Measurements from ENCODE around the gene SYNJ2. TPM values are rescaled to one million over a fixed set of nuclear protein-coding genes. Genes with fewer than 3 reads are reported as not detected.
A peak's percentile ranks its signal among the peaks of the same experiment; 100 is the strongest.

Gene SYNJ2
- total RNA-seq, 2 experiments from 2014 or later, result 42.4 to 42.7 TPM

GRCh38 chr6:158021376-158021775 is 39.7 kb downstream of the SYNJ2 start:
- intact Hi-C loops (cut with micrococcal nuclease), result no loop called here

DNA sequence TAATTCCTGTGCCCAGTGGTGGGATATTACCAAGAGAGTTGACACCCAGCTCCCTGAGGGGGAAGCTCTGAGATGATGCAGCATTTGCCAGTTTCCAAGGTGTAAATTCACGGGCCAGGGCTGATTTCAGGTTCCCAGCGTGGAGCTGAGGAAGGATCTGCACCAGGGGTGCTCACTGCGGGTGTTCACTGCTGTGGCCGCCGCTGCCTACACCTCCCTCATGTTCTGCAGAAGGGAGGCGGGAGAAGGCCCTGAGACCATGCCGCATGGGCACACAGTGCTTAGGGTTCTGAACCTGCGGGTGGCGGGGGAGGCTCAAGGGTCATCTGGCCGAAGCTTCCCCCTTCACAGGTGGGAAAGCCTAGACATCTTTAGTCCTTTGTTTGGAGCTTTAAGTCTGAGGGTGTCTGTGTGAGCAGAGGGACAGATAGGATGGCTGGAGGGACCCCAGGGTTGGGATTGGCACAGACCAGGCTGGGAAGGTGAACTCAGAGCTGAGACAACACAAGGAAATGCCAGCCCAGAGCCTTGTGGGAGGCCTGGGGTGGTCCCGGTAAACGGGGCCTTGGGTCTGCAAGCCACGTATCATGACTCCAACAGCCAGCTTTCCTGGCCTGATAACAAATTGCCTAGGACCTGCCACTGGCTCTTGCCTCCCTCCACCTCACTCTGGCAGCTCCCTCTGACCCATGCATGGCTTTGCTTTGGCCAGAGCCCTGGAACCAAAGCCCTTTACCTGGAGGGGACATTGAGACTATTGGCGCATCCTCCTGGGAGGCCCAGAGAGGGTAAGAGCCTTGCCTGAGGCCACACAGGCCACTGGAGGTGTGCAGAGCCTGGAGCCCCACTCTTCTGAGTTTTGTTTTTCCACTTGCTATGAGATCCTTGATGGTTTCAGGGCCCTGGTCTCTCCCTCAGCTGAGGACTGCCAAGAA is 40.4 kb downstream of the SYNJ2 start:
- Mint-ChIP-seq H3K4me3 (no peak overlapping the region), H3K27me3 (ENCODE audit: low read depth) (no peaks in the 10 kb centered on the region), H3K36me3 (ENCODE audit: low read depth) (peaks cover 12% of the 10 kb centered on the region), H3K9me3 (no peaks in the 10 kb centered on the region), H3K4me1 (ENCODE audit: low read depth) (peaks cover 27% of the 10 kb centered on the region), H3K27ac (no peak overlapping the region)
- no peak for DNase-seq
- intact Hi-C loops (cut with micrococcal nuclease), result no loop called here
- CTCF ChIA-PET, result interaction anchor here (0.6 to 1.3 kb wide), 3 partner anchors 14 to 57 kb away, joined by 3 to 6 read pairs (median 5); no protein-coding TSS in a partner anchor

More at GRCh38 chr6:158021376-158021775, 39.7 kb downstream of the SYNJ2 start:
- H3K27me3 Mint-ChIP-seq (ENCODE audit: low read depth), result no peaks in the 10 kb centered on the region
- CTCF ChIA-PET, result interaction anchor here (1.0 to 1.3 kb wide), 2 partner anchors 13 to 19 kb away, joined by 3 to 5 read pairs; no protein-coding TSS in a partner anchor
- no peak for DNase-seq
- no peak overlapping the region for H3K27ac Mint-ChIP-seq
- no peak overlapping the region for H3K4me3 Mint-ChIP-seq
- H3K36me3 Mint-ChIP-seq (ENCODE audit: low read depth), result peaks cover 12% of the 10 kb centered on the region
- peaks cover 20% of the 10 kb centered on the region for H3K4me1 Mint-ChIP-seq (ENCODE audit: low read depth)
- no peaks in the 10 kb centered on the region for H3K9me3 Mint-ChIP-seq

DNA sequence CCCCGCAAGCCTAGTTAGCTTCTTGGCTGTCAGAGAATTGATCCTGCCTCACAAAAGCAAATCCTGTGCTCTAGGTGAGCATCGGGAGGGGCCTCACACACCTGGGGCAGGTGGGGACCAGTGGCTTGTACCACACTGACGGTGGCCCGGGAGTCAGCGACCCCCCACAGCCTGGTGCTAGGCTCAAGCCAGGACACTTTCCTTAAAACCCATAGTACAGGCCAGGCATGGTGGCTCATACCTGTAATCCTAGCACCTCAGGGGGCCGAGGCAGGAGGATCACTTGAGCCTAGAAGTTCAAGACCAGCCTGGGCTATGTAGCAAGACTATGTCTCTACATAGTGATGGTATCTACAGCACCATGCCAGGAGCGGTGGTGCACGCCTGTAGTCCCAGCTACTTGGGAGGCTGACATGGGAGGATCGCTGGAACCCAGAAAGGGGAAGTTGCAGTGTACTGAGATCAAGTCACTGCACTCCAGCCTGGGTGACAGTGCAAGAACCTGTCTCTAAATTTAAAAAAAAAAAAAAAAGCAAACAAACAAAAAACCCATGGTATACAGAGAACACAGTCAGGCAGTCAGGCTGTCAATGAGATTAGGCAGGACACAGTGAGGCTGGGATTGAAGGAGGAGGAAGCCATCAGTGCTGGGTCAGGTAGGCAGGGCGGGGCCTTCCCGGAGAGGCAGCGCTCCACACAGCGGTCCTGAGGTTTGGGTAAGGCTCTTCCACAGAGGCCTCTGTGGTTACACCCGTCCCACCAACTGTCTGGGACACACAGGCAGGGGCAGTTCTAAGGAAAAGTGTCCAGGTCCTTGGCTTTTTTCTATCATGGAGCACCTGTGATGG is 41.3 kb downstream of the SYNJ2 start:
- no peak overlapping the region for H3K27ac Mint-ChIP-seq
- H3K36me3 Mint-ChIP-seq (ENCODE audit: low read depth), result peaks cover 17% of the 10 kb centered on the region
- H3K9me3 Mint-ChIP-seq, result no peaks in the 10 kb centered on the region
- CTCF ChIA-PET, result no interaction called here
- H3K27me3 Mint-ChIP-seq (ENCODE audit: low read depth), result no peaks in the 10 kb centered on the region
- intact Hi-C loops (cut with micrococcal nuclease), result no loop called here
- no peak overlapping the region for H3K4me3 Mint-ChIP-seq
- peaks cover 36% of the 10 kb centered on the region for H3K4me1 Mint-ChIP-seq (ENCODE audit: low read depth)
- DNase-seq, result no peak

- Mint-ChIP-seq H3K9me3 (no peaks in the 10 kb centered on the region), H3K4me1 (ENCODE audit: low read depth) (peaks cover 37% of the 10 kb centered on the region), H3K27ac (no peak overlapping the region), H3K4me3 (no peak overlapping the region), H3K36me3 (ENCODE audit: low read depth) (peaks cover 17% of the 10 kb centered on the region), H3K27me3 (ENCODE audit: low read depth) (no peaks in the 10 kb centered on the region)
- CTCF ChIA-PET, result no interaction called here
- no peak for DNase-seq
- intact Hi-C loops (cut with micrococcal nuclease), result no loop called here
These were observed 41.9 kb downstream of the SYNJ2 start for GRCh38 chr6:158023597-158023939.

DNA sequence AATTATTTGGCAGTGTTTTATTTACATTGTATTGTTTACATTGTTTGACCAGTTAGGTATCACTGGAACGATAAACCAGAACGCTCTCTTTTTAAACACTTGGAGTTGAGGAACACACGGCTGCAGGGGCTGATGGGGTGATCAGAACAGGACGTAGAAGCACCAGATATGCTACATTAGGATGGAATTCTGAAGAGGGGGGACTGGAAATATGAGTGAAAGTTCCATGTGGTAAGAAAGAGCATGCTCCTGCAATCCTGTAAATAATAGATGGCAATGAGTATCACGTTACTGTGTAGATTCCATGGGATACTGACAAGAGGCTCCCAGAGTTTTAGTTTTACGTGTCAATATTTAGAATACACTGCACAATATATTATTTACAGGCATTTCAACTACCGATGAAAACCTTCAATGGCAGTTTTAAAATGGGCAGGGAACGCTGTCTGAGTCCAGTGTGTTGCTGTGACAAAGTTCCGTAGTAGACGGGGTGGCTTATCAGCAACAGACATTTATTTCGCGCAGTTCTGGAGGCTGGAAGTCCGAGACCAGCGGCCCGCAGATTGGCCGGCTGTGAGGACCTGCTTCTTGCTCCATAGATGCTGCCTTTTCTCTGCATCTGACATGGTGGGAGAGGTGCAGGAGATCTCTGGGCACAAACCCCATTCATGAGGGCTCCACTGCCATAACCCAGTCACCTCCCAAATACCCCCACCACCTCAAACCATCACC is 43.1 kb downstream of the SYNJ2 start:
- peaks cover 17% of the 10 kb centered on the region for H3K36me3 Mint-ChIP-seq (ENCODE audit: low read depth)
- peaks cover 37% of the 10 kb centered on the region for H3K4me1 Mint-ChIP-seq (ENCODE audit: low read depth)
- peak overlapping the region; percentile 99 for H3K27ac Mint-ChIP-seq
- no peak overlapping the region for H3K4me3 Mint-ChIP-seq
- no peaks in the 10 kb centered on the region for H3K9me3 Mint-ChIP-seq
- CTCF ChIA-PET, result interaction anchor here (1.2 kb wide), 1 partner anchor 137 kb away, joined by 4 read pairs; no protein-coding TSS in a partner anchor
- H3K27me3 Mint-ChIP-seq (ENCODE audit: low read depth), result no peaks in the 10 kb centered on the region
- intact Hi-C loops (cut with micrococcal nuclease), result no loop called here
- no peak for DNase-seq

DNA sequence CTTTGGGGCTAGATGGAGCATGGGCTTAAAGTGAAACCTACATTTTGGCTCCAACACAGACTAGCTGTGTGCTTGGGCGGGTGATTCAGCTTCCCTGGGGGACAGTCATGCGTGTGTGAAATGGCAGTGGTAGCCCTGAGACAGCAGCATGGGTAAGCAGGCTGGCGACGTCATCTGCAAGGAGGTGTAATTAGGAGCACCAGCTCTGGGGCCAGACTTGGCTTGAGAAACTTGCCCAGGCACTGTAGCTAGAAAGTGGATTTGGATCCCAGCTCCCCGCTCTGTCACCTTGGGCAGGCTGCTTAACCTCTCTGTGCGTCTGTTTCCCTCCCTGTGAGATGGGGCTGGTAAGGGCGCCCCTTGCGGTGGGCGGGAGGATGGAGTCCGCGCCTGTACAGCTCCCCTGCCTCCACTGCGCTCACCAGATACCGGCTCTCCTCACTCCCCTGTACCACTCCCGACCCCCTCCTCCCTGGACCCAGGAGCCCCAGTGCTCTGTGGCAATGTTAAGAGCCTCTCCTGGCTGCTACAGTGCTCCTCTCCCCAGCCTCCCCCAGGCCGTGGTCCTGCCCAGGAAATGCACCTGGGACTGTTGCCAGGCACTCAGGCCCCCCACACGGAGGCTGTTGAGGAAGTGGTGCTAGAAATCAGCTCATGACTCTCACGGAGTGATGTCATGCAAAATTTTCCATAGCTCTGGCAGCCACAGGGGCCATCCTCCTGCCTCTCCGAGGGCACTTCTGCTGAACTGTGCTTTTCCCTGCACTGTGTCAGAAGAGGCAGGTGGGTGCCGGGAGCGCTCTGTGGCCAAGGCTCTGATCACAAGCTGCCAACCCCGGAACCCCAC is 44.6 kb downstream of the SYNJ2 start:
- Mint-ChIP-seq H3K4me3 (peak overlapping the region; percentile 81), H3K36me3 (ENCODE audit: low read depth) (peaks cover 15% of the 10 kb centered on the region), H3K27me3 (ENCODE audit: low read depth) (no peaks in the 10 kb centered on the region), H3K9me3 (no peaks in the 10 kb centered on the region), H3K27ac (peak overlapping the region; percentile 99), H3K4me1 (ENCODE audit: low read depth) (peaks cover 36% of the 10 kb centered on the region)
- intact Hi-C loops (cut with micrococcal nuclease), result loop anchor here (1.0 to 2.0 kb wide), 15 partner anchors 11 to 623 kb away; partner anchors contain the start of genes GTF2H5, SERAC1 and SYNJ2
- DNase-seq, result peak; percentile 91
- CTCF ChIA-PET, result interaction anchor here (0.6 to 3.3 kb wide), 58 partner anchors 9 to 658 kb away, joined by 3 to 39 read pairs (median 4); partner anchors contain the start of gene SYNJ2

DNA sequence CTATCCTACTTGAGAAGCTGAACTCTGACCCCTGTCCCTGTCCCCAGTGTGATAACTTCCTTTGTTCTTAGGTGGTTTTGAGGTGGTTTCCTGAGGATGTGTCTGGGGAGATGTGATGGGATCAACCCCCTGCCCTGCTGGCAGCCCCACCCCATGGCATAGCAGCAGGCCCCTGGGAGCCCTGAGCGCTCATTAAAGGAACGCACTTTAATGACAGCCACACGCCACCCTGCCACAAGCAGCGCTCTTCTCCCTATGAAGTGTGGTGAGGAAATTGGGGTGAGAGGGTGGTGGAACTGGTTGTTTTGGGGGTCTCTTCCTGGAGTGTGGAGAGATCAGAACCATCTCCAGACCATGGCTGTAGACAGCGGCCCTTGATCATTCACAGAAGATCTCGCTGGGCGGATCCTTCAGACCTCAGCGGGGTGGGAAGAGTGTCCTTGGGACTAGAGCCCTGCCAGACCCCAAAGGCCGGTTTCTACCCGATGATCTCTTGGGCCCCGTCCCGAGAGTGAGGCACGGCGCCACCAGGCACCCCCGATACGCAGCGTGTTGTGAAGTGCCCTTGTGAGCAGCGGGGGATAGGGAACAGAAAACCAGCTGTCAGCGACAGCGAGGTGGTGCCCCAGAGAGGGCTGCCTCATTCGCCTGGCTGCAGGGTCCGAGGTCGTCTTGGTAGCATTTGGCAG is 45.4 kb downstream of the SYNJ2 start:
- H3K27ac Mint-ChIP-seq, result peak overlapping the region; percentile 99
- no peak for DNase-seq
- H3K9me3 Mint-ChIP-seq, result no peaks in the 10 kb centered on the region
- H3K36me3 Mint-ChIP-seq (ENCODE audit: low read depth), result peaks cover 16% of the 10 kb centered on the region
- intact Hi-C loops (cut with micrococcal nuclease), result loop anchor here (1.0 to 2.0 kb wide), 15 partner anchors 12 to 622 kb away; partner anchors contain the start of genes GTF2H5, SERAC1 and SYNJ2
- CTCF ChIA-PET, result interaction anchor here (0.6 to 3.3 kb wide), 38 partner anchors 8 to 361 kb away, joined by 3 to 39 read pairs (median 6); partner anchors contain the start of gene SYNJ2
- H3K4me1 Mint-ChIP-seq (ENCODE audit: low read depth), result peaks cover 37% of the 10 kb centered on the region
- peak overlapping the region; percentile 81 for H3K4me3 Mint-ChIP-seq
- H3K27me3 Mint-ChIP-seq (ENCODE audit: low read depth), result no peaks in the 10 kb centered on the region

GRCh38 chr6:158027590-158028285 is 46.1 kb downstream of the SYNJ2 start:
- no peaks in the 10 kb centered on the region for H3K9me3 Mint-ChIP-seq
- peak overlapping the region; percentile 99 for H3K27ac Mint-ChIP-seq
- intact Hi-C loops (cut with micrococcal nuclease), result loop anchor here (2.0 kb wide), 1 partner anchor 19 kb away; no protein-coding TSS in a partner anchor
- H3K27me3 Mint-ChIP-seq (ENCODE audit: low read depth), result no peaks in the 10 kb centered on the region
- peaks cover 16% of the 10 kb centered on the region for H3K36me3 Mint-ChIP-seq (ENCODE audit: low read depth)
- no peak overlapping the region for H3K4me3 Mint-ChIP-seq
- CTCF ChIA-PET, result interaction anchor here (1.7 to 3.3 kb wide), 4 partner anchors 38 to 46 kb away, joined by 4 to 39 read pairs (median 12); partner anchors contain the start of gene SYNJ2
- DNase-seq, result no peak
- peaks cover 37% of the 10 kb centered on the region for H3K4me1 Mint-ChIP-seq (ENCODE audit: low read depth)

GRCh38 chr6:158028421-158028820 is 46.8 kb downstream of the SYNJ2 start:
- H3K36me3 Mint-ChIP-seq (ENCODE audit: low read depth), result peaks cover 16% of the 10 kb centered on the region
- H3K4me3 Mint-ChIP-seq, result no peak overlapping the region
- H3K27ac Mint-ChIP-seq, result no peak overlapping the region
- intact Hi-C loops (cut with micrococcal nuclease), result no loop called here
- CTCF ChIA-PET, result interaction anchor here (0.8 to 3.3 kb wide), 3 partner anchors 18 to 46 kb away, joined by 3 to 39 read pairs (median 3); partner anchors contain the start of gene SYNJ2
- no peaks in the 10 kb centered on the region for H3K9me3 Mint-ChIP-seq
- DNase-seq, result no peak
- peaks cover 37% of the 10 kb centered on the region for H3K4me1 Mint-ChIP-seq (ENCODE audit: low read depth)
- H3K27me3 Mint-ChIP-seq (ENCODE audit: low read depth), result no peaks in the 10 kb centered on the region

DNA sequence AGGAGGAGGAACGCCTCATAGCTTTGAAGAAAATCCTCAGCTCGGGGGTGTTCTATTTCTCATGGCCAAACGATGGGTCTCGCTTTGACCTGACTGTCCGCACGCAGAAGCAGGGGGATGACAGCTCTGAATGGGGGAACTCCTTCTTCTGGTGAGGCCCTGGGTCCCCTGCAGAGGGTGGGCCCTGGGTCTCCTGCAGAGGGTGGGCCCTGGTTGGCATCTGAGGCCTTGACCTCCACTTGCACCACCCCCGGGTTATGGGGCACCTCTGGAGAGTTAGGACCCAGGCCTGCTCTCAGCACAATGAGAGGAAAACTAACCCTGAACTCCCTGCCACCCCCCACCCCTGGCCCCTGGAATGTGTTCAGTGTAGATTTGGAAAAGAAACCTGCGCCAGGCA is 47.2 kb downstream of the SYNJ2 start:
- Mint-ChIP-seq H3K4me3 (no peak overlapping the region), H3K9me3 (no peaks in the 10 kb centered on the region), H3K27ac (no peak overlapping the region), H3K27me3 (ENCODE audit: low read depth) (no peaks in the 10 kb centered on the region), H3K4me1 (ENCODE audit: low read depth) (peaks cover 37% of the 10 kb centered on the region), H3K36me3 (ENCODE audit: low read depth) (peaks cover 16% of the 10 kb centered on the region)
- CTCF ChIA-PET, result interaction anchor here (0.8 to 1.0 kb wide), 2 partner anchors 17 to 43 kb away, joined by 3 read pairs; no protein-coding TSS in a partner anchor
- intact Hi-C loops (cut with micrococcal nuclease), result no loop called here
- no peak for DNase-seq

All from activated naive CD4-positive, alpha-beta T cell treated with anti-CD3 and anti-CD28 coated beads for 36 hours (primary cell).